Trophoblast cell (in vitro differentiated cells and primary cell): ENCODE measurements around the gene IMMP2L.

ENCODE experiments used
- DNase-seq, 2 donors: peaks; one replicate each; pipeline ENCODE4 v3.0.0-alpha.2; 2016
- H2AFZ ChIP-seq: 2 replicates; pipeline ENCODE4 v1.6.1; 2013; ENCODE audit warnings: low read length, moderate library complexity, mild to moderate bottlenecking; ENCODE audit not compliant: insufficient read depth, poor library complexity
- H2AK5ac ChIP-seq: 2 replicates; pipeline ENCODE4 v1.6.1; 2013; ENCODE audit warnings: mild to moderate bottlenecking, low read length
- H2BK120ac ChIP-seq: 2 replicates; pipeline ENCODE4 v1.6.1; 2013; ENCODE audit warnings: low read length, mild to moderate bottlenecking, moderate library complexity; ENCODE audit not compliant: insufficient read depth, poor library complexity
- H2BK12ac ChIP-seq: 2 replicates; pipeline ENCODE4 v1.6.1; 2013; ENCODE audit warnings: mild to moderate bottlenecking, low read length, moderate library complexity
- H2BK5ac ChIP-seq: 2 replicates; pipeline ENCODE4 v1.6.1; 2013; ENCODE audit warnings: low read length, low read depth, moderate library complexity, mild to moderate bottlenecking; ENCODE audit not compliant: poor library complexity
- H3K14ac ChIP-seq: 2 replicates; pipeline ENCODE4 v1.6.1; 2013; ENCODE audit warnings: mild to moderate bottlenecking, low read length
- H3K18ac ChIP-seq: 2 replicates; pipeline ENCODE4 v1.6.1; 2013; ENCODE audit warnings: mild to moderate bottlenecking, low read length
- H3K23ac ChIP-seq: 2 replicates; pipeline ENCODE4 v1.6.1; 2013; ENCODE audit warnings: low read length
- H3K27ac ChIP-seq: 2 replicates; pipeline ENCODE4 v1.5.1; 2013; ENCODE audit warnings: low read depth, mild to moderate bottlenecking, inconsistent platforms, low read length, moderate library complexity
- H3K27me3 ChIP-seq: 2 replicates; pipeline ENCODE4 v1.6.1; 2013; ENCODE audit warnings: inconsistent platforms, mild to moderate bottlenecking, low read length, moderate library complexity; ENCODE audit not compliant: insufficient read depth
- H3K36me3 ChIP-seq, 2 experiments: 1 replicate in 1 of 2; 2 replicates in 1 of 2; pipeline ENCODE4 v1.6.1; 2013; ENCODE audit warnings: low read length in 2 of 2, mild to moderate bottlenecking in 2 of 2, moderate library complexity in 1 of 2; ENCODE audit not compliant: insufficient read depth in 2 of 2, control insufficient read depth in 1 of 2
- H3K4ac ChIP-seq: 2 replicates; pipeline ENCODE4 v1.6.1; 2013; ENCODE audit warnings: low read depth, mild to moderate bottlenecking, low read length, moderate library complexity
- H3K4me1 ChIP-seq, 2 experiments: 1 replicate in 1 of 2; 2 replicates in 1 of 2; pipeline ENCODE4 v1.6.1; 2013; ENCODE audit warnings: low read length in 2 of 2, mild to moderate bottlenecking in 2 of 2, moderate library complexity in 1 of 2; ENCODE audit not compliant: insufficient read depth in 2 of 2, control insufficient read depth in 1 of 2
- H3K4me2 ChIP-seq: 2 replicates; pipeline ENCODE4 v1.6.1; 2013; ENCODE audit warnings: inconsistent platforms, mild to moderate bottlenecking, low read length, moderate library complexity
- H3K4me3 ChIP-seq: 2 replicates; pipeline ENCODE4 v1.5.1; 2013; ENCODE audit warnings: mild to moderate bottlenecking, low read depth, low read length, inconsistent platforms
- H3K79me1 ChIP-seq: one replicate; pipeline ENCODE4 v1.6.1; 2013; ENCODE audit warnings: low read length
- H3K79me2 ChIP-seq: 2 replicates; pipeline ENCODE4 v1.6.1; 2013; ENCODE audit warnings: low read length, mild to moderate bottlenecking; ENCODE audit not compliant: control insufficient read depth, insufficient read depth, poor library complexity
- H3K9ac ChIP-seq: 2 replicates; pipeline ENCODE4 v1.6.1; 2013; ENCODE audit warnings: mild to moderate bottlenecking, low read length
- H3K9me3 ChIP-seq: 2 replicates; pipeline ENCODE4 v1.6.1; 2013; ENCODE audit warnings: low read depth, mild to moderate bottlenecking, control low read depth, inconsistent platforms, low read length; ENCODE audit not compliant: insufficient read depth
- H4K12ac ChIP-seq: 2 replicates; pipeline ENCODE4 v1.6.1; 2013; ENCODE audit warnings: low read depth, mild to moderate bottlenecking, low read length, moderate library complexity
- H4K8ac ChIP-seq: 2 replicates; pipeline ENCODE4 v1.6.1; 2013; ENCODE audit warnings: low read depth, mild to moderate bottlenecking, low read length, moderate library complexity
- H4K91ac ChIP-seq: one replicate; pipeline ENCODE4 v1.6.1; 2013; ENCODE audit warnings: low read depth, mild to moderate bottlenecking, low read length, moderate library complexity
- WGBS: extraction: QIAGEN DNeasy Blood & Tissue Kit; methylation state at CpG from one replicate; pipeline ENCODE4 v1.1.7; 2013; ENCODE audit warnings: missing lambda C conversion rate; ENCODE audit not compliant: insufficient read length, insufficient coverage; ENCODE audit errors: extremely low coverage; 5-methylcytosine and 5-hydroxymethylcytosine counted together

IMMP2L gene

DNA sequence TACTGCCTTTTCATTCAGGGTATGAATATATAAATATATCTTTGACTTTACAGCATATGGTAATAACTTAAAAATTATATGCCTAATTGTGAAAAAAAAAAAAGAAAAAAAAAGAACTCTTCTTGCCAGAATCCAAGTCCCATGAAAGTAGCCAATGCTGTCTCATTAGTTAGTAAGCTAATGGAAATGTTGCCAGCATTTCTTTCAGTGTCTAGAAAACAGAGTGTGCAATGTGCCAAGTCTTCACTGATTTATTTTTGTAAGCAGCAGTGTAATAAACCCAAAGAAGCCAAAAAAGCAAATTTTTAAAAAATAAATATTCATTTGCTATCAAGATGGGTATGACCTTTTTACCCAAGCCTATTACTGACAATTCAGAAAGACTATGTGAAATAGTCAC lies 502.5 kb downstream of the IMMP2L start:
- Histone ChIP-seq H3K9me3 (peaks cover 8% of the 10 kb centered on the region), H2AFZ (no peak overlapping the region), H3K27me3 (no peaks in the 10 kb centered on the region), H3K4me1 (no peaks in the 10 kb centered on the region), H3K23ac (no peak overlapping the region), H3K27ac (no peak overlapping the region), H3K14ac (no peak overlapping the region), H4K8ac (no peak overlapping the region), H3K36me3 (no peaks in the 10 kb centered on the region), H3K9ac (no peak overlapping the region), H3K18ac (no peak overlapping the region), H4K12ac (no peak overlapping the region), H2BK120ac (no peak overlapping the region), H3K79me1 (no peaks in the 10 kb centered on the region), H2BK12ac (no peak overlapping the region), H3K4me2 (no peak overlapping the region), H3K4me3 (no peak overlapping the region), H2AK5ac (no peak overlapping the region), H3K4ac (no peak overlapping the region), H3K79me2 (no peaks in the 10 kb centered on the region), H4K91ac (no peak overlapping the region), H2BK5ac (no peak overlapping the region)
- DNase-seq = no peak

DNA sequence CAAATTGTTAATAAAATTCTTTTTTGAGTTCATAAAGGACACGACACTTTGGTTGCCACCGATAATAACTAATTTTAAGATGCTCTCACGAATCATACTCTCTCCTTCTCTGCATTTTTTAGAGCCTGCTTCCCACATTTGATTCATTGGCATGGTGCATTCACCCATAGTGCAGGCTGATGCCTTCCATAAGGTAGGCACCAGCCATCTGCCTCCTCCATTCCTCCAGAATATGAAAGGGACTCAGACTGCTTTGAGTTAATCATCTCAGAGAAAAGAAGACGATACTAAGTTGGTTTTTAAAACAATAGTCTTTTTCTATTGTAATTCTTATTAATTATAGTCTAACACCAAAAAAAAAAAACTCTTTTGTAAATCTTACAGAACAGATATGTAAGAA lies 505.2 kb downstream of the IMMP2L start:
- no peak overlapping the region for H3K4ac ChIP-seq
- H2AK5ac ChIP-seq = no peak overlapping the region
- no peak overlapping the region for H3K23ac ChIP-seq
- H3K9me3 ChIP-seq = no peaks in the 10 kb centered on the region
- no peaks in the 10 kb centered on the region for H3K27me3 ChIP-seq
- no peak overlapping the region for H4K8ac ChIP-seq
- no peak overlapping the region for H2BK5ac ChIP-seq
- no peak overlapping the region for H2BK120ac ChIP-seq
- H3K9ac ChIP-seq = no peak overlapping the region
- WGBS = no CpG with 5 or more reads among the region's 4 CpGs
- H3K18ac ChIP-seq = no peak overlapping the region
- no peaks in the 10 kb centered on the region for H3K4me1 ChIP-seq
- H3K36me3 ChIP-seq = no peaks in the 10 kb centered on the region
- H2AFZ ChIP-seq = no peak overlapping the region
- H3K4me2 ChIP-seq = no peak overlapping the region
- no peak overlapping the region for H3K4me3 ChIP-seq
- H3K79me2 ChIP-seq = no peaks in the 10 kb centered on the region
- no peaks in the 10 kb centered on the region for H3K79me1 ChIP-seq
- no peak overlapping the region for H3K14ac ChIP-seq
- no peak overlapping the region for H4K91ac ChIP-seq
- H4K12ac ChIP-seq = no peak overlapping the region
- no peak overlapping the region for H3K27ac ChIP-seq
- no peak for DNase-seq
- no peak overlapping the region for H2BK12ac ChIP-seq

DNA sequence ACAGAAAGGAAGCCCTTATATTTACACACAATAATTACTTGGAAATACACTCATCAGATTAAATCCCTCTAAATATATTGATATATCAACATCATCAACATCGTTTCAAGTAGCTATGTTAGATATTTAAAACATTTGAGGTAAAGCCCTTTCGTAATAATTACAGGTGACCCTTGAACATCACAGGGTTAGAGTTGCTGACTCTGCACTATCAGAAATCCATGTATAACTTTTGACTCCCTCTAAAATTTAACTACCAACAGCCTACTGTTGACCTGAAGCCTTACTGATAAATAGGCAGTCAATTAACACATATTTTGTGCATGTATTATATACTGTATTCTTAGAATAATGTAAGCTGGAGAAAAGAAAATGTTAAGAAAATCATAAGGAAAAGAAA lies 505.9 kb downstream of the IMMP2L start:
- H3K4me2 ChIP-seq = no peak overlapping the region
- H3K23ac ChIP-seq = no peak overlapping the region
- H4K8ac ChIP-seq = no peak overlapping the region
- H2BK5ac ChIP-seq = no peak overlapping the region
- no peak overlapping the region for H3K4me3 ChIP-seq
- no peak for DNase-seq
- H2BK12ac ChIP-seq = no peak overlapping the region
- no peaks in the 10 kb centered on the region for H3K36me3 ChIP-seq
- H3K14ac ChIP-seq = no peak overlapping the region
- H2BK120ac ChIP-seq = no peak overlapping the region
- no peak overlapping the region for H2AK5ac ChIP-seq
- no peaks in the 10 kb centered on the region for H3K79me1 ChIP-seq
- H2AFZ ChIP-seq = no peak overlapping the region
- H4K12ac ChIP-seq = no peak overlapping the region
- no peak overlapping the region for H4K91ac ChIP-seq
- H3K79me2 ChIP-seq = no peaks in the 10 kb centered on the region
- no peak overlapping the region for H3K4ac ChIP-seq
- no peak overlapping the region for H3K9ac ChIP-seq
- no peak overlapping the region for H3K27ac ChIP-seq
- H3K18ac ChIP-seq = no peak overlapping the region
- no peaks in the 10 kb centered on the region for H3K4me1 ChIP-seq
- H3K9me3 ChIP-seq = no peaks in the 10 kb centered on the region
- H3K27me3 ChIP-seq = no peaks in the 10 kb centered on the region
- no CpG with 5 or more reads among the region's 2 CpGs for WGBS

DNA sequence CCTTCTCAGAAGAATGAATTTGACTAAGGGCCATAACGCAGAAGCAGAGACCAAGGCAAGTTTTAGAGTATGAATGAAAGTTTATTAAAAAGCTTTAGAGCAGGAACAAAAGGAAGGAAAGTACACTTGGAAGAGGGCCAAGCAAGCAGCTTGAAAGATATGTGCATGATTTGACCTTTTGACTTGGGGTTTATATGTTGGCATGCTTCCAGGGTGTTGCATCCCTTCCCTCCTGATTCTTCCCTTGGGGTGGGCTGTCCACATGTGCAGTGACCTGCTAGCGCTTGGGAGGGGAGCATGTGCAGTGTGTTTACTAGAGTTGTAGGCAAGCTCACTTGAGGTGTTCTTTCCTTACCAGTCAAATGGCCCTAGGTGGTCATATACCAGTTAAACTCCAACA lies 509.3 kb downstream of the IMMP2L start:
- H3K4me1 ChIP-seq = no peaks in the 10 kb centered on the region
- H2BK120ac ChIP-seq = no peak overlapping the region
- no peaks in the 10 kb centered on the region for H3K79me1 ChIP-seq
- no peak overlapping the region for H3K4me3 ChIP-seq
- H3K14ac ChIP-seq = no peak overlapping the region
- no peak overlapping the region for H2BK5ac ChIP-seq
- H4K8ac ChIP-seq = no peak overlapping the region
- H2AK5ac ChIP-seq = no peak overlapping the region
- no CpG with 5 or more reads among the region's 2 CpGs for WGBS
- H3K27me3 ChIP-seq = no peaks in the 10 kb centered on the region
- no peak overlapping the region for H3K9ac ChIP-seq
- H4K91ac ChIP-seq = no peak overlapping the region
- H3K9me3 ChIP-seq = no peaks in the 10 kb centered on the region
- H3K4me2 ChIP-seq = no peak overlapping the region
- no peak overlapping the region for H2AFZ ChIP-seq
- no peak overlapping the region for H2BK12ac ChIP-seq
- no peaks in the 10 kb centered on the region for H3K79me2 ChIP-seq
- H3K4ac ChIP-seq = no peak overlapping the region
- no peak for DNase-seq
- no peak overlapping the region for H3K27ac ChIP-seq
- no peak overlapping the region for H3K23ac ChIP-seq
- no peaks in the 10 kb centered on the region for H3K36me3 ChIP-seq
- no peak overlapping the region for H4K12ac ChIP-seq
- H3K18ac ChIP-seq = no peak overlapping the region

DNA sequence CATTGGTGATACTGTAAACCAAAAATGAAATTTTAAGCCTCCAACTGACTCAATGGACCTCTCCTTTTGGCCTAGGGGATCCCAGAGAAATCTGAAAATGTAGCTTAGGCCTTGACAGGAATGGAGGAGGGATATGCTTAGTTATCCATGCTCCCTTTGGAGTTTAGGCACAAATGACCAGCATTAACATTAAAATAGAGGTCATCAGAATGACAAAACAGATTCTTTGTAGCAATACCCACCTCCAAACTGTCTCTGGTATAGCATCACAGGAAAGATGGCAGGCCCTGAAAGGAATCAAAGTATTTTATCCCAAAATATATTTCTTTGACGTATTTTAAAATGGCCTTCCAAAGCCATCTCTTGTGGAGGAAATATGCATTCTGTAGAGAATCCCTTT lies 510.5 kb downstream of the IMMP2L start:
- no peak overlapping the region for H2BK120ac ChIP-seq
- H2AFZ ChIP-seq = no peak overlapping the region
- WGBS = no CpG with 5 or more reads among the region's 1 CpG
- H3K23ac ChIP-seq = no peak overlapping the region
- no peaks in the 10 kb centered on the region for H3K27me3 ChIP-seq
- H3K79me1 ChIP-seq = no peaks in the 10 kb centered on the region
- H3K14ac ChIP-seq = no peak overlapping the region
- no peak overlapping the region for H2BK12ac ChIP-seq
- no peak overlapping the region for H2BK5ac ChIP-seq
- H3K4me2 ChIP-seq = no peak overlapping the region
- H3K36me3 ChIP-seq = no peaks in the 10 kb centered on the region
- no peak overlapping the region for H4K8ac ChIP-seq
- no peak overlapping the region for H4K12ac ChIP-seq
- no peak overlapping the region for H3K18ac ChIP-seq
- no peaks in the 10 kb centered on the region for H3K9me3 ChIP-seq
- no peak for DNase-seq
- no peak overlapping the region for H3K27ac ChIP-seq
- no peak overlapping the region for H3K4me3 ChIP-seq
- no peak overlapping the region for H3K9ac ChIP-seq
- H2AK5ac ChIP-seq = no peak overlapping the region
- no peaks in the 10 kb centered on the region for H3K4me1 ChIP-seq
- H3K79me2 ChIP-seq = no peaks in the 10 kb centered on the region
- no peak overlapping the region for H4K91ac ChIP-seq
- H3K4ac ChIP-seq = no peak overlapping the region
